Measurements from ENCODE around the gene ATP9B.

DNA sequence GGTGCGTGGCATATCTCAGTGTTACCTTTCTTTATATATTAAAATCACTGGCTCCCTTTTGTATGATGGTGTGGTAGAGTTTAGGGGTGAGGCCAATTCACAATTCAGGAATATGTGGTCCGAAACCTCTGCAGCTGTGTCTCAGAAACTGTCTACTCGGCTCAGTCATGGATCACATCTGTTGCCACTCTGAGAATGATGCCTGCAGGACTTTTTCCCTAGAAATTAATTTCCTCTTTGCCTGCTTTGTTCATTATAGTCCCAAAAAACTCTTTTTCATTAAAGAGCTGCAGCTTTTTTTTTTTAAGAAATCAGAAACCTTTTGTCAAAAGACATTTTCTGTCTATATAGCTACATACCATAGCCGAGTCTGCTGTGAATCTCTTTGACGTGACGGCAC lies 221.7 kb downstream of the ATP9B start:
- TF ChIP-seq, protein P1, sequence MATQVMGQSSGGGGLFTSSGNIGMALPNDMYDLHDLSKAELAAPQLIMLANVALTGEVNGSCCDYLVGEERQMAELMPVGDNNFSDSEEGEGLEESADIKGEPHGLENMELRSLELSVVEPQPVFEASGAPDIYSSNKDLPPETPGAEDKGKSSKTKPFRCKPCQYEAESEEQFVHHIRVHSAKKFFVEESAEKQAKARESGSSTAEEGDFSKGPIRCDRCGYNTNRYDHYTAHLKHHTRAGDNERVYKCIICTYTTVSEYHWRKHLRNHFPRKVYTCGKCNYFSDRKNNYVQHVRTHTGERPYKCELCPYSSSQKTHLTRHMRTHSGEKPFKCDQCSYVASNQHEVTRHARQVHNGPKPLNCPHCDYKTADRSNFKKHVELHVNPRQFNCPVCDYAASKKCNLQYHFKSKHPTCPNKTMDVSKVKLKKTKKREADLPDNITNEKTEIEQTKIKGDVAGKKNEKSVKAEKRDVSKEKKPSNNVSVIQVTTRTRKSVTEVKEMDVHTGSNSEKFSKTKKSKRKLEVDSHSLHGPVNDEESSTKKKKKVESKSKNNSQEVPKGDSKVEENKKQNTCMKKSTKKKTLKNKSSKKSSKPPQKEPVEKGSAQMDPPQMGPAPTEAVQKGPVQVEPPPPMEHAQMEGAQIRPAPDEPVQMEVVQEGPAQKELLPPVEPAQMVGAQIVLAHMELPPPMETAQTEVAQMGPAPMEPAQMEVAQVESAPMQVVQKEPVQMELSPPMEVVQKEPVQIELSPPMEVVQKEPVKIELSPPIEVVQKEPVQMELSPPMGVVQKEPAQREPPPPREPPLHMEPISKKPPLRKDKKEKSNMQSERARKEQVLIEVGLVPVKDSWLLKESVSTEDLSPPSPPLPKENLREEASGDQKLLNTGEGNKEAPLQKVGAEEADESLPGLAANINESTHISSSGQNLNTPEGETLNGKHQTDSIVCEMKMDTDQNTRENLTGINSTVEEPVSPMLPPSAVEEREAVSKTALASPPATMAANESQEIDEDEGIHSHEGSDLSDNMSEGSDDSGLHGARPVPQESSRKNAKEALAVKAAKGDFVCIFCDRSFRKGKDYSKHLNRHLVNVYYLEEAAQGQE (IDR thresholded peaks at IDR 0.05; ENCODE audit: insufficient read depth in 1 of 2, low read depth in 2 of 2, low read length in 2 of 2): no peak
- no peak for TF ChIP-seq SIN3A (IDR thresholded peaks at IDR 0.05; ENCODE audit: borderline replicate concordance, insufficient read depth, low read length)
- TF ChIP-seq TAF1 (IDR thresholded peaks at IDR 0.05; ENCODE audit: borderline replicate concordance, insufficient read depth, low read length): no peak
- TF ChIP-seq POLR2AphosphoS5 (IDR thresholded peaks at IDR 0.05; ENCODE audit: low read depth, low read length): no peak
